ENCODE measurements around the gene FRMD3. TPM values are rescaled to one million over a fixed set of nuclear protein-coding genes. Genes with fewer than 3 reads are reported as not detected.

The FRMD3 gene
- total and polyA plus RNA-seq, 4 donors = 0.16 to 0.75 (median 0.48) TPM

GRCh38 chr9:83401328-83401900 lies 136.8 kb downstream of the FRMD3 start (continued):
- TF ChIP-seq GABPA (IDR thresholded peaks at IDR 0.05 in 1 of 2, conservative IDR thresholded peaks at IDR 0.05 in 1 of 2) = no peak

- H3K27me3 ChIP-seq (ENCODE audit: control insufficient read depth in 4 of 4, insufficient read depth in 4 of 4, low read length in 3 of 4) = no peaks in the 10 kb centered on the region
- TF ChIP-seq, protein P1, sequence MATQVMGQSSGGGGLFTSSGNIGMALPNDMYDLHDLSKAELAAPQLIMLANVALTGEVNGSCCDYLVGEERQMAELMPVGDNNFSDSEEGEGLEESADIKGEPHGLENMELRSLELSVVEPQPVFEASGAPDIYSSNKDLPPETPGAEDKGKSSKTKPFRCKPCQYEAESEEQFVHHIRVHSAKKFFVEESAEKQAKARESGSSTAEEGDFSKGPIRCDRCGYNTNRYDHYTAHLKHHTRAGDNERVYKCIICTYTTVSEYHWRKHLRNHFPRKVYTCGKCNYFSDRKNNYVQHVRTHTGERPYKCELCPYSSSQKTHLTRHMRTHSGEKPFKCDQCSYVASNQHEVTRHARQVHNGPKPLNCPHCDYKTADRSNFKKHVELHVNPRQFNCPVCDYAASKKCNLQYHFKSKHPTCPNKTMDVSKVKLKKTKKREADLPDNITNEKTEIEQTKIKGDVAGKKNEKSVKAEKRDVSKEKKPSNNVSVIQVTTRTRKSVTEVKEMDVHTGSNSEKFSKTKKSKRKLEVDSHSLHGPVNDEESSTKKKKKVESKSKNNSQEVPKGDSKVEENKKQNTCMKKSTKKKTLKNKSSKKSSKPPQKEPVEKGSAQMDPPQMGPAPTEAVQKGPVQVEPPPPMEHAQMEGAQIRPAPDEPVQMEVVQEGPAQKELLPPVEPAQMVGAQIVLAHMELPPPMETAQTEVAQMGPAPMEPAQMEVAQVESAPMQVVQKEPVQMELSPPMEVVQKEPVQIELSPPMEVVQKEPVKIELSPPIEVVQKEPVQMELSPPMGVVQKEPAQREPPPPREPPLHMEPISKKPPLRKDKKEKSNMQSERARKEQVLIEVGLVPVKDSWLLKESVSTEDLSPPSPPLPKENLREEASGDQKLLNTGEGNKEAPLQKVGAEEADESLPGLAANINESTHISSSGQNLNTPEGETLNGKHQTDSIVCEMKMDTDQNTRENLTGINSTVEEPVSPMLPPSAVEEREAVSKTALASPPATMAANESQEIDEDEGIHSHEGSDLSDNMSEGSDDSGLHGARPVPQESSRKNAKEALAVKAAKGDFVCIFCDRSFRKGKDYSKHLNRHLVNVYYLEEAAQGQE (IDR thresholded peaks at IDR 0.05) = no peak
- no peak for TF ChIP-seq JUND (IDR thresholded peaks at IDR 0.05)
- H3K9me3 ChIP-seq (ENCODE audit: control insufficient read depth in 4 of 4, low read length in 3 of 4) = no peaks in the 10 kb centered on the region
- DNase-seq (ENCODE audit: low spot score) = no peak
- H3K36me3 ChIP-seq (ENCODE audit: control insufficient read depth in 4 of 4, insufficient read depth in 3 of 4, low read depth in 1 of 4, low read length in 3 of 4) = no peaks in the 10 kb centered on the region
- WGBS = 89% methylated on average over 4 of the region's 4 CpGs
- H3K27ac ChIP-seq (ENCODE audit: low read depth in 1 of 2, low read length in 2 of 2) = no peak overlapping the region
- no peak overlapping the region for H3K4me3 ChIP-seq (ENCODE audit: low read depth in 1 of 3, low read length in 3 of 3)
- H3K9ac ChIP-seq (ENCODE audit: low read depth in 1 of 2, low read length in 2 of 2) = no peak overlapping the region
- no peaks in the 10 kb centered on the region for H3K4me1 ChIP-seq (ENCODE audit: control insufficient read depth in 4 of 4, insufficient read depth in 4 of 4, low read length in 3 of 4)
Measured at GRCh38 chr9:83396813-83397212, 141.4 kb downstream of the FRMD3 start.

GRCh38 chr9:83396342-83396741 lies 141.9 kb downstream of the FRMD3 start:
- no peak for DNase-seq (ENCODE audit: low spot score)
- Histone ChIP-seq H3K4me3 (ENCODE audit: low read depth in 1 of 3, low read length in 3 of 3) (no peak overlapping the region), H3K36me3 (ENCODE audit: control insufficient read depth in 4 of 4, insufficient read depth in 3 of 4, low read depth in 1 of 4, low read length in 3 of 4) (no peaks in the 10 kb centered on the region), H3K27me3 (ENCODE audit: control insufficient read depth in 4 of 4, insufficient read depth in 4 of 4, low read length in 3 of 4) (no peaks in the 10 kb centered on the region), H3K9me3 (ENCODE audit: control insufficient read depth in 4 of 4, low read length in 3 of 4) (no peaks in the 10 kb centered on the region), H3K4me1 (ENCODE audit: control insufficient read depth in 4 of 4, insufficient read depth in 4 of 4, low read length in 3 of 4) (no peaks in the 10 kb centered on the region), H3K27ac (ENCODE audit: low read depth in 1 of 2, low read length in 2 of 2) (no peak overlapping the region), H3K9ac (ENCODE audit: low read depth in 1 of 2, low read length in 2 of 2) (no peak overlapping the region)
- 95% methylated on average over 6 of the region's 6 CpGs for WGBS
- TF ChIP-seq EGR1 (IDR thresholded peaks at IDR 0.05; ENCODE audit: low read depth in 2 of 2) (no peak), RAD21 (IDR thresholded peaks at IDR 0.05) (no peak), RXRA (IDR thresholded peaks at IDR 0.05) (no peak), FOXA2 (IDR thresholded peaks at IDR 0.05) (no peak)

DNA sequence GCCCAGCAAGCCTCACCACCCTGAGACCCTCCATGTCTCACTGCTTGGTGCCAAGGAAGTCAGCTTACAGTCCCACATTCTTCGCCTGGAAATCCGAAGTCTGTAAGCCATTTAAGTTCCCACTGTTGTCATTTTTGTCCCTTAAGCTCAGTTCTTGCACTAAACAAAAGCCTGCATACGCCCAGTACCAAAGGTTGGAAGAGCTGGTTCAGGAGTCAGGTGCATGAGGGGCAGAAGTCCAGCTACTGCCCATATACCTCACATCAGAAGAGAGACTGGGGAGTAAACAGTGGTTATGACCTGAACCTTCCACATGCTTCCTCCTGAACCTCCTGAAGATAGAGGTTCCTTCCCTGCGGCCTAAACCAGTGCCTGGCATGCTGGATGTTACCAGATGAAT lies 146.0 kb downstream of the FRMD3 start:
- 81% methylated on average over 4 of the region's 4 CpGs for WGBS
- no peak overlapping the region for H3K9ac ChIP-seq (ENCODE audit: low read depth in 1 of 2, low read length in 2 of 2)
- no peaks in the 10 kb centered on the region for H3K27me3 ChIP-seq (ENCODE audit: control insufficient read depth in 4 of 4, insufficient read depth in 4 of 4, low read length in 3 of 4)
- no peak overlapping the region for H3K4me3 ChIP-seq (ENCODE audit: low read depth in 1 of 3, low read length in 3 of 3)
- DNase-seq (ENCODE audit: low spot score) = no peak
- no peaks in the 10 kb centered on the region for H3K9me3 ChIP-seq (ENCODE audit: control insufficient read depth in 4 of 4, low read length in 3 of 4)
- no peaks in the 10 kb centered on the region for H3K36me3 ChIP-seq (ENCODE audit: control insufficient read depth in 4 of 4, insufficient read depth in 3 of 4, low read depth in 1 of 4, low read length in 3 of 4)
- H3K27ac ChIP-seq (ENCODE audit: low read depth in 1 of 2, low read length in 2 of 2) = no peak overlapping the region
- TF ChIP-seq FOXA2 (IDR thresholded peaks at IDR 0.05) (no peak), NR2F2 (IDR thresholded peaks at IDR 0.05) (no peak), YY1 (IDR thresholded peaks at IDR 0.05) (no peak), FOXA1 (IDR thresholded peaks at IDR 0.05) (no peak), SP1 (IDR thresholded peaks at IDR 0.05) (no peak), JUND (IDR thresholded peaks at IDR 0.05) (no peak), GABPA (IDR thresholded peaks at IDR 0.05 in 1 of 2, conservative IDR thresholded peaks at IDR 0.05 in 1 of 2) (no peak), MAX (IDR thresholded peaks at IDR 0.05) (no peak)
- TF ChIP-seq, protein P2, sequence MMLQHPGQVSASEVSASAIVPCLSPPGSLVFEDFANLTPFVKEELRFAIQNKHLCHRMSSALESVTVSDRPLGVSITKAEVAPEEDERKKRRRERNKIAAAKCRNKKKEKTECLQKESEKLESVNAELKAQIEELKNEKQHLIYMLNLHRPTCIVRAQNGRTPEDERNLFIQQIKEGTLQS (IDR thresholded peaks at IDR 0.05) = no peak
- H3K4me1 ChIP-seq (ENCODE audit: control insufficient read depth in 4 of 4, insufficient read depth in 4 of 4, low read length in 3 of 4) = no peaks in the 10 kb centered on the region
